OCI-LY7 (cell line): ENCODE results near the gene GLCCI1. TPM values are rescaled to one million over a fixed set of nuclear protein-coding genes. Genes with fewer than 3 reads are reported as not detected.
"Not testable (repeated sequence)": the region's sequence is repeated elsewhere in the genome, so short reads cannot be mapped to it uniquely, and the experiment has no call there.

Experiments used
- BruUV-seq: library from RNA; stranded (reverse); fragments of 400-500 nt; replicated peaks from 2 replicates; lab custom pipeline; 2021; lab: Mats Ljungman, UMichigan
- CTCF ChIA-PET: fragments of 300-600 bp; sonication (Branson Sonifier 250); formaldehyde crosslinking; loops from one replicate; lab custom pipeline; 2022; ENCODE audit warnings: antibody characterized with exemption; ENCODE audit not compliant: unreplicated experiment; lab: Charles Lee
- POLR2A ChIA-PET: fragments of 300-600 bp; sonication (Branson Sonifier 250); formaldehyde crosslinking; loops from one replicate; lab custom pipeline; 2022; ENCODE audit warnings: antibody characterized with exemption; lab: Charles Lee
- DNase-seq: peaks from one replicate; pipeline ENCODE4 v3.0.0-alpha.2; 2015; ENCODE audit warnings: low spot score
- H2AFZ ChIP-seq: fragments of 200-600 bp; sonication (generic), shearing (Covaris generic); 2 replicates; pipeline ENCODE4 v1.6.1; 2014; ENCODE audit warnings: mild to moderate bottlenecking, antibody characterized with exemption, low read length, moderate library complexity
- H3K27ac ChIP-seq: fragments of 200-600 bp; sonication (generic); 2 replicates; pipeline ENCODE4 v1.5.1; 2014; ENCODE audit warnings: mixed run types, low read depth, mild to moderate bottlenecking, moderate library complexity, low read length, inconsistent platforms; ENCODE audit not compliant: poor library complexity, severe bottlenecking
- H3K36me3 ChIP-seq: fragments of 200-600 bp; sonication (generic); 2 replicates; pipeline ENCODE4 v1.6.1; 2014; ENCODE audit warnings: mild to moderate bottlenecking, antibody characterized with exemption, low read length, moderate library complexity, mixed read lengths; ENCODE audit not compliant: insufficient read depth
- H3K4me1 ChIP-seq: fragments of 200-600 bp; sonication (generic); 2 replicates; pipeline ENCODE4 v1.5.1; 2014; ENCODE audit warnings: mild to moderate bottlenecking, low read length; ENCODE audit not compliant: insufficient read depth, poor library complexity, severe bottlenecking
- H3K4me2 ChIP-seq: fragments of 200-600 bp; sonication (generic); 2 replicates; pipeline ENCODE4 v1.6.1; 2014; ENCODE audit warnings: mild to moderate bottlenecking, low read length
- H3K4me3 ChIP-seq: fragments of 200-600 bp; sonication (generic); 2 replicates; pipeline ENCODE4 v1.5.1; 2014; ENCODE audit warnings: mild to moderate bottlenecking, low read depth, low read length; ENCODE audit not compliant: poor library complexity, severe bottlenecking
- H3K79me2 ChIP-seq: fragments of 200-600 bp; sonication (generic); 2 replicates; pipeline ENCODE4 v1.6.1; 2016; ENCODE audit warnings: low read depth, mild to moderate bottlenecking, low read length, moderate library complexity, mixed read lengths; ENCODE audit not compliant: insufficient read depth
- H3K9me2 ChIP-seq: fragments of 200-600 bp; sonication (generic); 2 replicates; pipeline ENCODE4 v1.6.1; 2016; ENCODE audit warnings: mild to moderate bottlenecking, low read length, mixed read lengths; ENCODE audit not compliant: insufficient read depth
- H3K9me3 ChIP-seq: fragments of 200-600 bp; sonication (generic); 2 replicates; pipeline ENCODE4 v1.6.1; 2014; ENCODE audit warnings: mild to moderate bottlenecking, mixed run types, low read length, mixed read lengths
- H4K20me1 ChIP-seq: fragments of 200-600 bp; sonication (generic); 2 replicates; pipeline ENCODE4 v1.6.1; 2014; ENCODE audit warnings: mild to moderate bottlenecking, antibody characterized with exemption, low read length, moderate library complexity, mixed read lengths; ENCODE audit not compliant: insufficient read depth
- EZH2phosphoT487 ChIP-seq: fragments of 200-600 bp; sonication (generic); IDR thresholded peaks from 2 replicates; pipeline ENCODE4 v1.6.1; 2018; ENCODE audit warnings: low read depth, borderline replicate concordance, mild to moderate bottlenecking, mixed run types, antibody characterized with exemption, low read length, moderate library complexity, mixed read lengths
- intact Hi-C: fragments of 100-400 bp; cut with micrococcal nuclease; formaldehyde crosslinking; loops from one replicate; pipeline ENCODE4 v1.10.0; 2022; ENCODE audit not compliant: unreplicated experiment
- total RNA-seq, 2 experiments: library from RNA; depleted of rRNA in 1 of 2; stranded (reverse); fragments of >200 nt in 1 of 2; shearing (Covaris generic) in 1 of 2; gene quantifications; 2 replicates each; pipeline ENCODE4 v1.2.3, GENCODE V29; 2014 to 2022
- TF ChIP-seq, protein P1 (sequence below): fragments of 200-600 bp; sonication (generic); conservative IDR thresholded peaks from 2 replicates; pipeline ENCODE4 v1.5.1; 2014; ENCODE audit warnings: mild to moderate bottlenecking, antibody characterized with exemption, low read length, moderate library complexity, mixed read lengths

Gene GLCCI1
- total RNA-seq, 2 experiments from 2014 or later = 21.3 to 85.6 TPM

DNA sequence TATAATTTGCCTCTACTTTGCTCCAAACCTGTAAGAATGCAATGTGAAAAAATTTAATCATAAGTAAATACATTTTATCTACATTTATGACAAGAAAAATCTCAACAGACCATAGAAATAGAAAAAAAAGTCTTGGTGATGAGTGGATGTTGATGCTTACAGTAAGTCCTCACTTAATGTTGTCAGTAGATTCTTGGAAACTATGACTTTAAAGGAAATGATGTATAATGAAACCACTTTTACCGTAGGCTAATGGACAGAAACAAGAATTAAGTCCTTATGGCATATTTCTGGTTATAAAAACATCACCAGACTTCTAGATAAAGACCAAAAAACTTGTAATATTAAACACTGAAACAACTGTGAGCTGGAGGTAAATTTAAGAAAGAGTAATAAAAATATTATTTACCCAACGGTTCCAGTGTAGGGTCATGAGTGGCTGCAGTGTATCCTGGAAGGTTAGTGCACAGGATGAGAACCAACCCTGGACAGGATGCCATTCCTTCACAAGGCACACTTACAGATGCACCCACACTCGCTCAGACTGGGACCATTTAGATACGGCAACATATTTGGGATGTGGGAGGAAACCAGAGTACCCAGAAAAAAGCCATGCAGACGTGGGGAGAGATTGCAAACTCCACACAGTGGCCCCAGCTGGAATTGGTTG, 76.3 kb downstream of the GLCCI1 start:
- Histone ChIP-seq H3K4me1 (no peaks in the 10 kb centered on the region), H3K9me2 (no peaks in the 10 kb centered on the region), H3K4me3 (no peak overlapping the region), H3K79me2 (0 out of 2 replicates have a peak, but pooled peaks cover 6% of the 10 kb centered on the region), H4K20me1 (no peaks in the 10 kb centered on the region), H3K27ac (no peak overlapping the region), H3K36me3 (peaks cover 63% of the 10 kb centered on the region), H3K4me2 (no peak overlapping the region), H2AFZ (no peak overlapping the region), H3K9me3 (no peaks in the 10 kb centered on the region)
- TF ChIP-seq EZH2phosphoT487 = no peak
- TF ChIP-seq, protein P1, sequence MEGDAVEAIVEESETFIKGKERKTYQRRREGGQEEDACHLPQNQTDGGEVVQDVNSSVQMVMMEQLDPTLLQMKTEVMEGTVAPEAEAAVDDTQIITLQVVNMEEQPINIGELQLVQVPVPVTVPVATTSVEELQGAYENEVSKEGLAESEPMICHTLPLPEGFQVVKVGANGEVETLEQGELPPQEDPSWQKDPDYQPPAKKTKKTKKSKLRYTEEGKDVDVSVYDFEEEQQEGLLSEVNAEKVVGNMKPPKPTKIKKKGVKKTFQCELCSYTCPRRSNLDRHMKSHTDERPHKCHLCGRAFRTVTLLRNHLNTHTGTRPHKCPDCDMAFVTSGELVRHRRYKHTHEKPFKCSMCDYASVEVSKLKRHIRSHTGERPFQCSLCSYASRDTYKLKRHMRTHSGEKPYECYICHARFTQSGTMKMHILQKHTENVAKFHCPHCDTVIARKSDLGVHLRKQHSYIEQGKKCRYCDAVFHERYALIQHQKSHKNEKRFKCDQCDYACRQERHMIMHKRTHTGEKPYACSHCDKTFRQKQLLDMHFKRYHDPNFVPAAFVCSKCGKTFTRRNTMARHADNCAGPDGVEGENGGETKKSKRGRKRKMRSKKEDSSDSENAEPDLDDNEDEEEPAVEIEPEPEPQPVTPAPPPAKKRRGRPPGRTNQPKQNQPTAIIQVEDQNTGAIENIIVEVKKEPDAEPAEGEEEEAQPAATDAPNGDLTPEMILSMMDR = no peak
- DNase-seq = no peak
- intact Hi-C loops = no loop called here
- CTCF ChIA-PET = no interaction called here
- POLR2A ChIA-PET = no interaction called here
- BruUV-seq = no TSS peak

DNA sequence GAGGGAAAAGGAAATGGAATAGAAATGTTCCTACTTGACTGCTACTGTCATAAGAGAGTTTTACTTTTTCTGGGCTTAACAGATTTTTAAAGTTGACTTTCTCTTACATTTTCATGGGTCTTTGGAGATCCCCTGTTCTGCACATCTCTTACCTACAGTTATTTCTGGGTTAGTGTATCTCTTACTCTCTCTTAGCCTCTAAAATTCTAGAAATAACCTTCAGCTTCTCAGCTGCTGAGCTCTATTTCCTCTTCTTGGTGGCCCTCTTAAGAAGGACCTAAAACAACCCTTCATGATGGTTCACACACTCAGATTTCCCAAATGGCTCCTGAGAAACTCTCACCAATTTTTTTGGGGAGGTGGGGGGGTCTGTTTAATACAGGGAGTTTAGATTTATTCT, 79.5 kb downstream of the GLCCI1 start:
- CTCF ChIA-PET, H3K9me3 ChIP-seq, BruUV-seq, H4K20me1 ChIP-seq, H3K4me3 ChIP-seq, POLR2A ChIA-PET, H3K4me2 ChIP-seq, H3K27ac ChIP-seq, H3K4me1 ChIP-seq, DNase-seq, H3K9me2 ChIP-seq, H2AFZ ChIP-seq, intact Hi-C loops: not testable (repeated sequence)
- Histone ChIP-seq H3K79me2 (peaks cover 17% of the 10 kb centered on the region; the same call in 1 of the 2 replicates), H3K36me3 (peaks cover 40% of the 10 kb centered on the region)

DNA sequence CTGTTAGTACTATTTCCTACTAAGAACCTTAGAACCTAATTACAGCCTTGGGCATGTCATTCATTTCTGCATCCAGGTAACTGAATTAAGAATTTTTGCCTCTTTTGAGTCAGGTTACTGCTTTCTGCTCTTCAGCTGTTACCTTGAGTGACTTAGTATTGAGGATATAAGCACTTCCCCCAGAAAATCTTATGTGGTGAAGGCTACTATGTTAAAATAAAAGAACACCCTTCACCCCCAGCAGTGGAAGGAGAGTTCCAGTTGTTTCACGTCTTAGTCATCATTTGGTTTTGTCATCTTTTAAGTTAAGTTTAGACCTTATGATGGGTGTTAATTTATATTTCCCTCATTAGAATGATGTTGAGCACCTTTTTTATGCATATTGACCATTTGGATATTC, 82.8 kb downstream of the GLCCI1 start:
- H3K79me2 ChIP-seq = peaks cover 17% of the 10 kb centered on the region; the same call in 1 of the 2 replicates
- intact Hi-C loops = no loop called here
- no peak for TF ChIP-seq EZH2phosphoT487
- TF ChIP-seq, protein P1 = no peak
- H3K4me3 ChIP-seq = no peak overlapping the region
- peaks cover 30% of the 10 kb centered on the region for H3K36me3 ChIP-seq
- no peaks in the 10 kb centered on the region for H3K4me1 ChIP-seq
- no peak overlapping the region for H3K4me2 ChIP-seq
- H2AFZ ChIP-seq = no peak overlapping the region
- POLR2A ChIA-PET = interaction anchor here (0.6 to 1.4 kb wide), 3 partner anchors 10 to 278 kb away, joined by 3 to 5 read pairs (median 3); no protein-coding TSS in a partner anchor
- no peak for DNase-seq
- H4K20me1 ChIP-seq = 0 out of 2 replicates have a peak, but pooled peaks cover 5% of the 10 kb centered on the region
- no peaks in the 10 kb centered on the region for H3K9me2 ChIP-seq
- CTCF ChIA-PET = no interaction called here
- H3K9me3 ChIP-seq = no peaks in the 10 kb centered on the region
- no peak overlapping the region for H3K27ac ChIP-seq
- BruUV-seq = no TSS peak
